ENCODE results near the gene PPARG.
"Not testable (repeated sequence)": the region's sequence is repeated elsewhere in the genome, so short reads cannot be mapped to it uniquely, and the experiment has no call there.

Gene PPARG

GRCh38 chr3:12288182-12289129, at the start of gene PPARG:
Gene PPARG (plus strand): TSS chr3:12289070. CDS start chr3:12379712, 90,642 bp downstream.
- DNase-seq: no peak

GRCh38 chr3:12239301-12239700, 49.6 kb upstream of the PPARG start:
- DNase-seq: no peak

GRCh38 chr3:12242772-12243171, 46.1 kb upstream of the PPARG start:
- no peak for DNase-seq

GRCh38 chr3:12246497-12247163, 42.2 kb upstream of the PPARG start:
- DNase-seq: no peak

- no peak for DNase-seq
These were observed 41.5 kb upstream of the PPARG start for GRCh38 chr3:12247411-12247810.

- DNase-seq: no peak
These were observed 39.4 kb upstream of the PPARG start for GRCh38 chr3:12249519-12249918.

- no peak for DNase-seq
These were observed 36.0 kb upstream of the PPARG start for GRCh38 chr3:12252889-12253288.

GRCh38 chr3:12253516-12254343, 35.1 kb upstream of the PPARG start:
- no peak for DNase-seq

GRCh38 chr3:12255393-12255792, 33.5 kb upstream of the PPARG start:
- no peak for DNase-seq

- DNase-seq: no peak
These were observed 30.0 kb upstream of the PPARG start for GRCh38 chr3:12258911-12259310.

- not testable (repeated sequence) for DNase-seq
These were observed 26.7 kb upstream of the PPARG start for GRCh38 chr3:12262173-12262572.

GRCh38 chr3:12265508-12265907, 23.4 kb upstream of the PPARG start:
- DNase-seq: no peak

GRCh38 chr3:12266038-12266437, 22.8 kb upstream of the PPARG start:
- no peak for DNase-seq

- no peak for DNase-seq
These were observed 21.4 kb upstream of the PPARG start for GRCh38 chr3:12267376-12268030.

GRCh38 chr3:12268049-12268735, 20.7 kb upstream of the PPARG start:
- DNase-seq: no peak

- no peak for DNase-seq
These were observed 17.9 kb upstream of the PPARG start for GRCh38 chr3:12270976-12271375.

- no peak for DNase-seq
These were observed 15.7 kb upstream of the PPARG start for GRCh38 chr3:12273045-12273695.

- DNase-seq: no peak
These were observed 12.8 kb upstream of the PPARG start for GRCh38 chr3:12275974-12276650.

- not testable (repeated sequence) for DNase-seq
These were observed 12.0 kb upstream of the PPARG start for GRCh38 chr3:12276827-12277226.

GRCh38 chr3:12278566-12278965, 10.3 kb upstream of the PPARG start:
- DNase-seq: no peak
